Jurkat, Clone E6-1 (cell line): ENCODE results near the gene ZNF784.

Source experiments
- DNase-seq: peaks from one replicate; pipeline ENCODE4 v3.0.0-alpha.2; 2011; ENCODE audit warnings: low read depth, low spot score
- H3K4me3 ChIP-seq: 2 replicates; pipeline ENCODE4 v1.5.1; 2011; ENCODE audit warnings: mild to moderate bottlenecking, low read length, control low read depth, moderate library complexity

ZNF784 gene

GRCh38 chr19:55646889-55647731 lies 22.7 kb upstream of the ZNF784 start:
- no peak for DNase-seq
- peak overlapping the region; percentile 68 for H3K4me3 ChIP-seq

GRCh38 chr19:55645512-55645881 lies 21.1 kb upstream of the ZNF784 start:
- no peak overlapping the region for H3K4me3 ChIP-seq
- no peak for DNase-seq

GRCh38 chr19:55644842-55645511 lies 20.6 kb upstream of the ZNF784 start:
- H3K4me3 ChIP-seq = peak overlapping the region; percentile 92
- DNase-seq = no peak

- no peak for DNase-seq
- H3K4me3 ChIP-seq = peak overlapping the region; percentile 92
Observed at GRCh38 chr19:55644191-55644833, 19.9 kb upstream of the ZNF784 start.

- peak overlapping the region; percentile 92 for H3K4me3 ChIP-seq
- DNase-seq = no peak
Observed at GRCh38 chr19:55643887-55644176, 19.5 kb upstream of the ZNF784 start.

- H3K4me3 ChIP-seq = peak within 1 kb of the TSS; percentile 92
- DNase-seq = peak; percentile 83
Observed at GRCh38 chr19:55643003-55643886, 18.9 kb upstream of the ZNF784 start, which contains the start of gene ZNF581. Gene ZNF581, plus strand, starts transcription at chr19:55643649. Its CDS starts 923 bp downstream, at chr19:55644572.

- H3K4me3 ChIP-seq = peak overlapping the region; percentile 92
- DNase-seq = no peak
Observed at GRCh38 chr19:55642153-55643002, 18.0 kb upstream of the ZNF784 start.

- no peak for DNase-seq
- H3K4me3 ChIP-seq = peak overlapping the region; percentile 92
Observed at GRCh38 chr19:55641426-55642152, 17.2 kb upstream of the ZNF784 start.

GRCh38 chr19:55640577-55641425 lies 16.4 kb upstream of the ZNF784 start, which contains the start of gene ZNF580:
Gene ZNF580, plus strand, starts transcription at chr19:55641002. Its CDS starts 1,507 bp downstream, at chr19:55642509.
- DNase-seq = no peak
- peak within 1 kb of the TSS; percentile 92 for H3K4me3 ChIP-seq

- no peak overlapping the region; the same call in 1 of the 2 replicates for H3K4me3 ChIP-seq
- peak; percentile 69 for DNase-seq
Observed at GRCh38 chr19:55640043-55640576, 15.7 kb upstream of the ZNF784 start.

GRCh38 chr19:55638864-55639359 lies 14.5 kb upstream of the ZNF784 start:
- no peak overlapping the region for H3K4me3 ChIP-seq
- peak; percentile 79 for DNase-seq

- H3K4me3 ChIP-seq = no peak overlapping the region
- no peak for DNase-seq
Observed at GRCh38 chr19:55637534-55637933, 13.2 kb upstream of the ZNF784 start.

- H3K4me3 ChIP-seq = peak overlapping the region; percentile 100
Observed at GRCh38 chr19:55636723-55637122, 12.4 kb upstream of the ZNF784 start.

GRCh38 chr19:55635856-55636440 lies 11.6 kb upstream of the ZNF784 start:
- peak overlapping the region; percentile 100 for H3K4me3 ChIP-seq
- no peak for DNase-seq

More at GRCh38 chr19:55636723-55637122, 12.4 kb upstream of the ZNF784 start:
- DNase-seq = no peak

- DNase-seq = no peak
- peak overlapping the region; percentile 100 for H3K4me3 ChIP-seq
Observed at GRCh38 chr19:55635334-55635717, 11.0 kb upstream of the ZNF784 start.

GRCh38 chr19:55633861-55634260 lies 9.5 kb upstream of the ZNF784 start:
- no peak for DNase-seq
- no peak overlapping the region; the same call in 1 of the 2 replicates for H3K4me3 ChIP-seq
